IMR-90 (cell line): ENCODE measurements around the gene ANGPTL1. TPM values are rescaled to one million over a fixed set of nuclear protein-coding genes. Genes with fewer than 3 reads are reported as not detected.

ENCODE experiments used
- ATAC-seq: fragments of 200-7000 bp; cut with Tn5 transposase; 2 replicates; pipeline ENCODE4 v1.9.1; 2020; ENCODE audit warnings: low read depth, mild to moderate bottlenecking, moderate library complexity
- BruUV-seq: library from RNA; stranded (reverse); fragments of 400-500 nt; replicated peaks from 2 replicates; lab custom pipeline; 2021; lab: Mats Ljungman, UMichigan
- CTCF ChIA-PET: fragments of 300-600 bp; formaldehyde crosslinking; extraction: SDS; loops from one replicate; lab custom pipeline; 2021; ENCODE audit warnings: antibody characterized with exemption; lab: Yijun Ruan, JAX
- POLR2A ChIA-PET: fragments of 300-600 bp; sonication (Branson Sonifier 250); formaldehyde crosslinking; loops from one replicate; lab custom pipeline; 2022; ENCODE audit warnings: antibody characterized with exemption; ENCODE audit not compliant: unreplicated experiment; lab: Charles Lee
- DNase-seq: peaks from one replicate; pipeline ENCODE4 v3.0.0; 2013
- H2AFZ ChIP-seq: replicated peaks from 2 replicates; pipeline ENCODE3; 2013; ENCODE audit warnings: low read length, mild to moderate bottlenecking; ENCODE audit not compliant: poor library complexity
- H2AK5ac ChIP-seq: 2 replicates; pipeline ENCODE4 v1.6.1; 2013; ENCODE audit warnings: low read depth, low read length, inconsistent platforms
- H2AK9ac ChIP-seq: replicated peaks from 2 replicates; pipeline ENCODE3; 2013; ENCODE audit warnings: mild to moderate bottlenecking, low read depth, low read length, moderate library complexity; ENCODE audit not compliant: poor library complexity
- H2BK120ac ChIP-seq: 2 replicates; pipeline ENCODE4 v1.6.1; 2013; ENCODE audit warnings: low read depth, low read length, inconsistent platforms
- H2BK15ac ChIP-seq: 3 replicates; pipeline ENCODE4 v1.6.1; 2013; ENCODE audit warnings: low read depth, low read length, inconsistent platforms
- H2BK20ac ChIP-seq: 2 replicates; pipeline ENCODE4 v1.6.1; 2013; ENCODE audit warnings: low read depth, mild to moderate bottlenecking, inconsistent platforms, low read length, moderate library complexity
- H2BK5ac ChIP-seq: 2 replicates; pipeline ENCODE4 v1.6.1; 2013; ENCODE audit warnings: mild to moderate bottlenecking, low read depth, low read length, inconsistent platforms; ENCODE audit not compliant: poor library complexity, severe bottlenecking
- H3K14ac ChIP-seq: replicated peaks from 2 replicates; pipeline ENCODE4 v1.6.1; 2013; ENCODE audit warnings: low read depth, low read length, inconsistent platforms
- H3K18ac ChIP-seq: 2 replicates; pipeline ENCODE4 v1.6.1; 2013; ENCODE audit warnings: low read depth, low read length, control low read depth
- H3K23ac ChIP-seq: 2 replicates; pipeline ENCODE4 v1.6.1; 2013; ENCODE audit warnings: low read depth, low read length, inconsistent platforms
- H3K27ac ChIP-seq: 2 replicates; pipeline ENCODE4 v1.5.1; 2013; ENCODE audit warnings: mild to moderate bottlenecking, control low read depth, low read length; ENCODE audit not compliant: insufficient read depth
- H3K27me3 ChIP-seq: 2 replicates; pipeline ENCODE4 v1.6.1; 2013; ENCODE audit warnings: low read length; ENCODE audit not compliant: control insufficient read depth, insufficient read depth
- H3K36me3 ChIP-seq: 2 replicates; pipeline ENCODE4 v1.6.1; 2013; ENCODE audit warnings: low read length, mixed read lengths; ENCODE audit not compliant: control insufficient read depth, insufficient read depth
- H3K4ac ChIP-seq: 2 replicates; pipeline ENCODE4 v1.6.1; 2013; ENCODE audit warnings: low read depth, low read length, inconsistent platforms
- H3K4me1 ChIP-seq: 2 replicates; pipeline ENCODE4 v1.6.1; 2013; ENCODE audit warnings: low read length, mixed read lengths; ENCODE audit not compliant: control insufficient read depth, insufficient read depth
- H3K4me2 ChIP-seq: 2 replicates; pipeline ENCODE4 v1.6.1; 2013; ENCODE audit warnings: low read depth, mild to moderate bottlenecking, control low read depth, low read length, moderate library complexity
- H3K4me3 ChIP-seq: 2 replicates; pipeline ENCODE4 v1.5.1; 2013; ENCODE audit warnings: low read depth, mild to moderate bottlenecking, control low read depth, low read length, moderate library complexity; ENCODE audit not compliant: insufficient read depth
- H3K56ac ChIP-seq: 2 replicates; pipeline ENCODE4 v1.6.1; 2013; ENCODE audit warnings: low read length, inconsistent platforms; ENCODE audit not compliant: insufficient read depth; ENCODE audit errors: extremely low read depth
- H3K79me1 ChIP-seq, 2 experiments: 2 replicates each; pipeline ENCODE4 v1.6.1; 2013; ENCODE audit warnings: low read length in 2 of 2, inconsistent platforms in 1 of 2, low read depth in 1 of 2
- H3K9ac ChIP-seq: 2 replicates; pipeline ENCODE4 v1.6.1; 2013; ENCODE audit warnings: low read depth, low read length, control low read depth
- H3K9me1 ChIP-seq: 2 replicates; pipeline ENCODE4 v1.6.1; 2013; ENCODE audit warnings: low read length, inconsistent platforms; ENCODE audit not compliant: insufficient read depth
- H3K9me3 ChIP-seq: 2 replicates; pipeline ENCODE4 v1.6.1; 2013; ENCODE audit warnings: low read length; ENCODE audit not compliant: control insufficient read depth, insufficient read depth
- H4K20me1 ChIP-seq: 2 replicates; pipeline ENCODE4 v1.6.1; 2013; ENCODE audit warnings: low read length, inconsistent platforms; ENCODE audit not compliant: insufficient read depth
- H4K5ac ChIP-seq: 2 replicates; pipeline ENCODE4 v1.6.1; 2013; ENCODE audit warnings: mild to moderate bottlenecking, low read depth, low read length, control low read depth
- H4K8ac ChIP-seq, 2 experiments: 2 replicates each; pipeline ENCODE4 v1.6.1; 2013; ENCODE audit warnings: low read depth in 2 of 2, low read length in 2 of 2, control low read depth in 1 of 2, inconsistent platforms in 1 of 2
- H4K91ac ChIP-seq: 2 replicates; pipeline ENCODE4 v1.6.1; 2013; ENCODE audit warnings: low read depth, low read length, inconsistent platforms; ENCODE audit not compliant: insufficient read depth
- BHLHE40 ChIP-seq: fragments of 150-350 bp; IDR thresholded peaks from 2 replicates; pipeline ENCODE4 v1.6.1; 2016; ENCODE audit warnings: mild to moderate bottlenecking, low read depth, low read length
- CEBPB ChIP-seq: IDR thresholded peaks from 2 replicates; pipeline ENCODE4 v1.6.1; 2012; ENCODE audit warnings: low read depth, low read length, improper control_type of control experiment
- CHD1 ChIP-seq: IDR thresholded peaks from 2 replicates; pipeline ENCODE4 v1.6.1; 2012; ENCODE audit warnings: low read depth, low read length, improper control_type of control experiment
- CTCF ChIP-seq: conservative IDR thresholded peaks from 2 replicates; pipeline ENCODE4 v1.5.1; 2012; ENCODE audit warnings: mild to moderate bottlenecking, low read depth, low read length, improper control_type of control experiment
- ELK1 ChIP-seq: fragments of 150-350 bp; IDR thresholded peaks from 2 replicates; pipeline ENCODE4 v1.6.1; 2016; ENCODE audit warnings: low read depth, mild to moderate bottlenecking, low read length, moderate library complexity, borderline replicate concordance
- FOS ChIP-seq: fragments of 150-350 bp; IDR thresholded peaks from 2 replicates; pipeline ENCODE4 v1.6.1; 2016; ENCODE audit warnings: low read depth, low read length
- MAFK ChIP-seq: IDR thresholded peaks from 2 replicates; pipeline ENCODE4 v1.6.1; 2012; ENCODE audit warnings: low read depth, low read length, improper control_type of control experiment
- MXI1 ChIP-seq: IDR thresholded peaks from 2 replicates; pipeline ENCODE4 v1.6.1; 2012; ENCODE audit warnings: low read depth, mild to moderate bottlenecking, low read length, moderate library complexity, borderline replicate concordance
- NFE2L2 ChIP-seq: fragments of 150-350 bp; IDR thresholded peaks from 2 replicates; pipeline ENCODE4 v1.6.1; 2016; ENCODE audit warnings: low read depth, mild to moderate bottlenecking, low read length
- RAD21 ChIP-seq: IDR thresholded peaks from 2 replicates; pipeline ENCODE4 v1.6.1; 2012; ENCODE audit warnings: low read length, improper control_type of control experiment
- RCOR1 ChIP-seq: IDR thresholded peaks from 2 replicates; pipeline ENCODE4 v1.6.1; 2012; ENCODE audit warnings: mild to moderate bottlenecking, low read length, improper control_type of control experiment; ENCODE audit not compliant: insufficient replicate concordance
- RFX5 ChIP-seq: IDR thresholded peaks from 2 replicates; pipeline ENCODE4 v1.8.0; 2012; ENCODE audit warnings: low read depth, mild to moderate bottlenecking, low read length, moderate library complexity
- SMC3 ChIP-seq: fragments of 150-350 bp; IDR thresholded peaks from 2 replicates; pipeline ENCODE4 v1.6.1; 2016; ENCODE audit warnings: low read depth, mild to moderate bottlenecking, antibody characterized with exemption, low read length, moderate library complexity
- USF2 ChIP-seq: fragments of 150-350 bp; IDR thresholded peaks from 2 replicates; pipeline ENCODE4 v1.6.1; 2017; ENCODE audit warnings: mild to moderate bottlenecking, antibody characterized with exemption, low read length, low read depth
- dilution Hi-C: fragments of 300-500 bp; cut with HindIII; formaldehyde crosslinking; loops from one replicate; pipeline ENCODE4 v1.14.3; 2018; ENCODE audit warnings: low sequenced_read_pairs; ENCODE audit not compliant: unreplicated experiment
- in situ Hi-C: fragments of 300-500 bp; cut with MboI; formaldehyde crosslinking; loops from 3 replicates; pipeline ENCODE4 v1.14.3; 2019; ENCODE audit warnings: low sequenced_read_pairs, inconsistent platforms, mixed read lengths
- intact Hi-C: fragments of 100-400 bp; cut with micrococcal nuclease; formaldehyde crosslinking; loops from 2 replicates; pipeline ENCODE4 v1.10.0; 2022
- polyA plus RNA-seq, 3 experiments: library from polyadenylated mRNA; depleted of rRNA; stranded (reverse); fragments of >200 nt; gene quantifications; 2 replicates each; pipeline ENCODE4 v1.2.3, GENCODE V29; 2012; ENCODE audit warnings: low replicate concordance in 1 of 3
- total RNA-seq: library from RNA; depleted of rRNA; stranded (reverse); fragments of >200 nt; gene quantifications from 2 replicates; pipeline ENCODE4 v1.2.3, GENCODE V29; 2012

The ANGPTL1 gene
- total and polyA plus RNA-seq, 2 of the 4 experiments (the other 2 are of a cell fraction) = under 0.01 to 0.03 TPM

GRCh38 chr1:178895928-178896327 lies 25.1 kb upstream of the ANGPTL1 start:
- POLR2A ChIA-PET = no interaction called here
- Histone ChIP-seq H2AK9ac (no peak overlapping the region), H3K4me1 (no peaks in the 10 kb centered on the region), H3K4me3 (no peak overlapping the region), H2AK5ac (no peak overlapping the region), H3K56ac (no peak overlapping the region), H2AFZ (no peak overlapping the region), H3K27ac (no peak overlapping the region), H3K14ac (no peak overlapping the region), H3K4ac (no peak overlapping the region), H3K9ac (no peak overlapping the region), H2BK120ac (no peak overlapping the region), H3K23ac (no peak overlapping the region), H4K91ac (no peak overlapping the region), H3K9me1 (no peaks in the 10 kb centered on the region), H2BK20ac (no peak overlapping the region), H4K5ac (no peak overlapping the region), H2BK15ac (no peak overlapping the region), H2BK5ac (no peak overlapping the region), H3K36me3 (peaks cover 12% of the 10 kb centered on the region), H4K20me1 (no peaks in the 10 kb centered on the region), H4K8ac (no peak overlapping the region), H3K9me3 (no peaks in the 10 kb centered on the region), H3K18ac (no peak overlapping the region), H3K27me3 (no peaks in the 10 kb centered on the region), H3K4me2 (no peak overlapping the region), H3K79me1 (no peaks in the 10 kb centered on the region)
- BruUV-seq = no TSS peak
- ATAC-seq (no peak), DNase-seq (no peak)
- intact Hi-C loops = no loop called here
- CTCF ChIA-PET = no interaction called here
- TF ChIP-seq RAD21 = no peak
- no peak for TF ChIP-seq FOS
- no peak for TF ChIP-seq MXI1
- no peak for TF ChIP-seq MAFK
- TF ChIP-seq USF2 = no peak
- TF ChIP-seq CTCF = no peak
- no peak for TF ChIP-seq CEBPB
- no peak for TF ChIP-seq BHLHE40
- no peak for TF ChIP-seq ELK1
- TF ChIP-seq RCOR1 = no peak
- TF ChIP-seq CHD1 = no peak
- no peak for TF ChIP-seq SMC3
- no peak for TF ChIP-seq NFE2L2
- TF ChIP-seq RFX5 = no peak
- dilution Hi-C loops = no loop called here
- in situ Hi-C loops = no loop called here
